GM19467 (cell line): ENCODE measurements around the gene SLC25A1.
"Not testable (repeated sequence)": the region's sequence is repeated elsewhere in the genome, so short reads cannot be mapped to it uniquely, and the experiment has no call there.

Experiments used
- ATAC-seq: cut with Tn5 transposase; IDR thresholded peaks from one replicate; pipeline ENCODE4 v1.9.1; 2021; ENCODE audit warnings: mild to moderate bottlenecking, moderate library complexity; ENCODE audit not compliant: unreplicated experiment

Gene SLC25A1

GRCh38 chr22:19169002-19169946 is 9.3 kb downstream of the SLC25A1 start:
- no peak for ATAC-seq

GRCh38 chr22:19168088-19168890 is 10.2 kb downstream of the SLC25A1 start:
- ATAC-seq, result no peak

DNA sequence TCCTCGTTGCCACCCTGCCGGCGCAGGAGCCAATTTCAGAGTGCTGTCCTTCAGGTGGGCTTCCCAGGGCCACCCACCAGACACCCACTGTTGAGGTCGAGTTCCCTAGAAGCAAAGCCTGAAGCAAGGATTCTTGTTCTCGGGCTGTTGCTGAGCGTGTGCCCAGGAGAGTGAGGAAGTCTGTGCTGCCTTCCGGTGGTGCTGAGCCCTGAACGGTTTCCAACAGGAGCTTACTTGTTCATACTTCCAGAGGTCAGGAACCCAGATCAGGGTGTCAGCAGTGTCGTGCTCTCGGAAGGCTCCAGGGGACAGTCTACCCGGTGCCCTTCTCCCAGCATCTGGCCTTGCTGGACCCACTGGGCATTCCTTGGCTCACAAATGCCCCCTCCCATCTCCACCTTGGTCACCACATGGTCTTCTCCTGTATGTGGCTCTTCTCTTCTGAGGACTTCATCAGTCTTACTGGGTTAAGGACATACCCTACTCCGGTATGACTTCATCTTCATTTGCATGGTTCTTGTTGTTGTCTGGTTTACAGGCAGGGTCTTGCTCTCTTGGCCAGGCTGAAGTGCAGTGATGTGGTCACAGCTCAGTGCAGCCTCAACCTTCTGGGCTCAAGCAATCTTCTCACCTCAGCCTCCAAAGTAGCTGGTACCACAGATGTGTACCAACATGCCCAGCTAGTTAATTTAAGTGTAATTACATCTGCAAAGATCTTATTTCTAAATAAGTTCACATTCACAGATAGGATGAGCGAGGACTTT is 11.2 kb downstream of the SLC25A1 start:
- ATAC-seq, result no peak

- no peak for ATAC-seq
Observed at GRCh38 chr22:19166421-19166820, 12.1 kb downstream of the SLC25A1 start.

- ATAC-seq, result no peak
Observed at GRCh38 chr22:19164425-19164824, 14.1 kb downstream of the SLC25A1 start.

GRCh38 chr22:19158649-19159048 is 19.9 kb downstream of the SLC25A1 start:
- not testable (repeated sequence) for ATAC-seq

DNA sequence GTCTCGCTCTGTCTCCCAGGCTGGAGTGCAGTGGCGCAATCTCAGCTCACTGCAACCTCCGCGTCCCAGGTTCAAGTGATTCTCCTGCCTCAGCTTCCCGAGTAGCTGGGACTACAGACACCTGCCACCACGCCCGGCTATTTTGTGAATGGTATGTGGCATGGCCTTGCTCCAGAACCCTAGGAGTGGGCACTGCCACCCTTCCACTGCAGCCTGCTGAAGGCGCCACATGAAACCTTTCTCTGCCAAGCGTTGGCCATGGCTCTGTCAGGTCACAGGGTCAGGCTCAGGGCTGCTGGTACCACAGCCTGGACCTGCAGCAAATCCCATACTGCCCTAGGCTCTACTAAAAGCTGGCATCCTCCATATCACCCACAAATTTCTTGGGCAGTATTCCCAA is 22.4 kb downstream of the SLC25A1 start:
- not testable (repeated sequence) for ATAC-seq

DNA sequence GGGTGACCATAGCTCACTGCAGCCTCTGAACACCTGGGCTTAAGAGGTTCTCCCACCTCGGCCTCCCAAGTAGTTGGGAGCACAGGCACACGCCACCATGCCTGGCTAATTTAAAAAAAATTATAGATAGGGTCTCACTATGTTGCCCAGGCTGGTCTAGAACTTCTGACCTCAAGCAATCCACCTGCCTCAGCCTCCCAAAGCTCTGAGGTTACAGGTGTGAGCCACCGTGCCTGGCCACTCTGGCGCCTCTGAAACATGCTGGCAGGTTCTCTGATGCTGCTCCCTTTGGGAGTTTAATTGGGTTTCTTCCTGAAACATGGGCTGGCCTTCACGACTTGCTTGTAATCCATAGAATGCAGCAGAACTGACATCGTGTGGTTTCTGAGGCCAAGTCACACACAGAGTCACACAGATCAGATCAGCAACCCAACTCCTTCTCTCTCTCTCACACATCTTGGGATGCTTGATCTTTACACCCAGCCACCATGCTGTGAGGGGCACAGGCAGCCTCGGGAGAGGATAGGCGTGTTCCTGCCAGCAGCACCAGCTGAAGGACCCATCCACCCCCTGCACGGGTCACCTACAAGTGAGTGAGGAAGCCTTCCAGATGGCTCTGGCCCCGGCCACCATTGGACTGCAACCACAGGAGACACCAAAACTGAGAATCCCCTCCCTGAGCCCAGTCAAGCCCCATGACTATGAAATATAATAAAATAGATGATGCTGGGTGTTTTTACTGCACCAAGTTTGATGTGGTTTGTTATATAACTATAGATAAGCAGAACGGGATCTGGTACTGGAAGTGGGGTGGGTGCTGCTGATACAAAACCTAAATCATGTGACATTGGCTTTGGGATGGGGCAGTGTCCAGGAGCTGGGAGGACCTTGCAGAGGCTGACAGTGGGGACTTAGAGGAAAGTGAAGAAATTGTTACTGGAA is 25.3 kb downstream of the SLC25A1 start:
- ATAC-seq, result no peak

DNA sequence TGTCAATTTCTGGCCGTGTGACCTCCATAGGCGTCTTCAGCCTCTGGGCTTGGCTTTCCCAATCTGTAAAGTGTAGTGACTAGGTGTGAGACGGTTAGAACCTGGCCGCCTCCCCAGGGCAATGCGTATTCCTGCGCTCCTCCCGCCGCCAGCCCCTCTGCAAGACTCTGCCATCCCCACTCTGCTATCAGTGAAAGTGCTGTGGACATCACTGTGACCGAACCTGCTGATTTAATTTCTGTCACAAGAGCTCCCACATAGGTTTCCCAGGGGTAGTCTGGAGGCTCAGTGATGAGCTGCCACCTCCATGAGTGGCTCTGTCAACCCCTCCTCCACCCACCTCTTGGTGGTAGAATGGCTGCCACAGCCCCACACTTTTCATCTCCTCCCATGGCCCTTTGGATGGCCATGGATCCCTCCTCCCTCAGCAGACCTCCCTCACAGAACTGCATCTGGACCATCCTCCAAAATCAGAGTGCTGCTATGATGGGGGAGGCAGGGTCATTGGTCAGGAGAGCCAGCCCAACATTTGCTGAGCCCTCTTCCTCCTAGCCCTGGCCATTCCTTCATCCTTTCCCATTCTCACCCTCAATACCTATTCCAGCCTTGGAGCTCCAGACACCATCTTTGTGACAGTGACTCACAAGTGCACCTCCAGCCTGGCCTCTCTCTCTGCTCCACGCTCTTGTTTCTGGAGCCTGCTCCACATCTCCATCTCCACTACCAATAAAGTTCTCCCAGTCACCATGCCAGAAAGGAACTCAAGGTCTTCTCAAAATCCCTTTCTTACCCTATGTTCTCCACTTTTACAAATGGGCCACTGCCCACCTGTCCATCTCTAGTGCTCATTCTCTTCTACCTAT is 27.0 kb downstream of the SLC25A1 start:
- ATAC-seq, result no peak

DNA sequence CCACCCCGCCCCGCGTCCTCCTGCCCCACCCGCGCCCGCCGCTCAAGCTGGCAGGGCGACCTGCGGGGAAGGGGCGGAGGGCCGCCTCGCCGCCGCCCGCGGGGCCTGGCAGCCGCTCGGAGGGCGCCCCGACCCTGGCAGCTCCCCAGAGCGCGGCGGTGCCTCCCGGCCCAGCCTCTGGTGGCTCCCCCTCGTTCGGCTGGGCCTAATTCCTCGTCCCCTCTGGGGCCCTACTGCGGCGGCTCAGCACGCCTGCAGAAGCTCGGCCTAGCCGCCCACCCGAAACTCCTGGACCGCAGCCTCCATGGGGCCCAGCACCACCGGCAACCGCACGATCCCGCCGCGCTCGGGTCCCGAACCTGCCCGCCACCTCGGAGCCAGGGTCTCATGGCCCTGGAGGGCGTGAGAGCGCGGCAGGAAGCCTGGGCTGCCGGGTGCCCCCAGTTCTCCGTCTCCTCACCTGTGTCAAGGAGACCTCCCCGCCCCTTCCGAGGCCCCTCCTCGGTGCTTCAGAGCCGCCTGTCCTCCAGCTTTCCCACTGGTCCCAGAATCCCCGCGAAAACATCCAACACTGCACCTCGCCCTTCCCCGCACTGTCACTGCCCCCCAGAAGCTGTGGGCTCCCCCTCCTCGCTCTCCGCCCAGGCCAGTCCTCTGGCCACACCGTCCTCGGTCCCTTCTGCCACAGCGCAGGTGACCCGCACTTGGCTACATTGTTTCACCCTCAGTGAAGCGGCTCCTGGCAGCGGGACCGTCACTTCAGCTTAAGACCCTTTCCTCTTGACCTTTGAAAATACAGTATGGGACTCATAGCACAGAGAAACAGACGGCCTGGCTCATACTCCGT is 27.8 kb downstream of the SLC25A1 start:
- no peak for ATAC-seq

DNA sequence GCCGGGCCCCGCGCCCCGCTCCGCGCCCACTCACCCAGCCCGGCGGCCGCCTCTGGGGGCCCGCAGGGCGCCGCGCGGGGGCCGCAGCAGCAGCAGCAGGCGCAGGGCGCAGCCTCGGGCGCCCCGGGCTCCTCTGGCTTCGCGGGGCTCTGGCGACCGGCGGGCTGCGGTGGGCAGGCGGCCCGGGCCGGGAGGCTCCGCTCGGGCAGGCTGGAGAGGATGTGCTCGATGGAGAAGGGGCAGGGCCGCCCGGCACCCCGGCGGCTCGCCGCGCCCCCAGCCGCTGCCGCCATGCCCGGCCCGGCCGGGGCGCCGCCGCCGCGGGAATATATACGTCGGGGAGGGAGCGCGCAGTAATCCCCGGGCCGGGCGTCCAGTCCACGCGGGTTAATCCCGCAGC is 28.5 kb downstream of the SLC25A1 start, which contains the start of gene GSC2:
Gene GSC2, minus strand, starts transcription at position 302 of the 400 bp plus-strand sequence. Its CDS starts 9 bp downstream, at position 293.
- no peak for ATAC-seq

DNA sequence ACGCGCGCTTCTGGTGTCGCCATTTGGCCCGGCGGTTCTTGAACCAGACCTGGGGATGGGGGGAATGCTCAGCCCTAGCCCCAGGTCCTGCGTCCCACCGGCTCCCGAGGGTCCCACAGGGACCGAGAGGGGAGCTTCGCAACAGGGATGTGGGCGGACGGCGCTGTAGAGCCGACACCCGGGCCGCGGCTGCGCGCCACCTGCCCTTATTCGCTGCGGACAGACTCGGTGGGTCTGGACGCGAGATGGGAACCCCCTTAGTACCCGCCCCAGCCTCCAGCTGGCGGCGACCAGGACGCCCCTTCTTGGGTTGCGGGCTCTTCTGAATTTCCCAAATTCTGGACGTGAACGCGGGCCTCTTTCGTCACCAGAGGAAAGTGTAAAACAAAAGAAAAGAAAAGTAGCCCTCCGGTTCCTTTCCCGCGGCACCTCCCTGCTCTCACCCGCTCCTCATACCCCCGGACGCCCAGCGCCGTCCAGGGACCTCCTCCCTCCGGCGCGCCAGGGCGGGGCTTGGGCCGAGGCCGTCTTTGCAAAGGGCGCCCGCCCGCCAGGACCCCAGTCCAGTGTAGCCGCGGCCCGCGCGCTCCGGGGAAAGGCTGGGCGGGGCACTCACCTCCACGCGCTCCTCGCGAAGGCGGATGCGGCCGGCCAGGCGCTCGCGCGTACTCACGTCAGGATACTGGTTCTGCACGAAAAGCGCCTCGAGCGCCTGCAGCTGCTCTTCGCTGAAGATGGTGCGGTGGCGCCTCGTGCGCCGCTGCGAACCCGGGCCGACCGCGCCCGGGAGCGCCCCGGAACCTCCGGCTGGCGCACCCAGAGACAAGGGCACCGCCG is 29.3 kb downstream of the SLC25A1 start:
- ATAC-seq, result no peak

- ATAC-seq, result no peak
Observed at GRCh38 chr22:19148417-19149046, 30.0 kb downstream of the SLC25A1 start.

DNA sequence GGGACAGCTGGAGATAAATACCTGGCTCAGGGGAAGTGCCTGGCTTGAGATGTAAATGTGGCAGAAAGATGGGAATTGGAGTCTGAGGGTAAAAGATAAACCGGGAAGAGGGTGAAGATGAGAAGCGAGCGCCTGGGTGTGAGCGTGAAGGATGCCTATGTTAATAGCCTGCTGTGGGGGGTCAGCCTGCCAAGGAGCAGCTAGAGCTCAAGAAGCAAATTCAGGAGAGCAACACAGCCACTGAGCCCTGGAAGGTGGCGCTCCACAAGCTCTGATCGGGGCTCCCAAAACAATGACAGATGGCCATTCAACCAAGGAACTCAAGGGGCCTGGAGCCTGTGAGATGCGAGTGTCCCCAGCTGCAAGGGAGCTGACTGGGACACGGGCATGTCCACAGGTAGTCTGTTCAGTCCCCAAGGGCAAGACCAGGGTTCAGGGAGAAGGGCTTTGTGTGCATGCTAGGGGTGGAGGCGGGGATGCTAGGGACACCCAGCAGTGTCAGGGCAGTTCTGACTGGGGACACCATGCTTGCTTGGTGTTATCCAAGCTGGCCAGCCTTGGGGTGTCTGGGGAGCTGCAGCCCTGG is 31.2 kb downstream of the SLC25A1 start:
- no peak for ATAC-seq

GRCh38 chr22:19146215-19146968 is 32.1 kb downstream of the SLC25A1 start:
- no peak for ATAC-seq
